H9 (cell line): Measurements from ENCODE around the gene RANBP9. TPM values are rescaled to one million over a fixed set of nuclear protein-coding genes. Genes with fewer than 3 reads are reported as not detected.

Source experiments
- DNase-seq: peaks from one replicate; pipeline ENCODE4 v3.0.0-alpha.2; 2017
- H2AFZ ChIP-seq: one replicate; pipeline ENCODE4 v1.6.1; 2013; ENCODE audit warnings: mild to moderate bottlenecking, low read length, control low read depth, moderate library complexity
- H2AK5ac ChIP-seq: 2 replicates; pipeline ENCODE4 v1.6.1; 2013; ENCODE audit warnings: low read length, control low read depth, mixed read lengths; ENCODE audit not compliant: insufficient read length
- H2BK120ac ChIP-seq: one replicate; pipeline ENCODE4 v1.6.1; 2013; ENCODE audit warnings: low read depth, mild to moderate bottlenecking, low read length, control low read depth, inconsistent platforms; ENCODE audit not compliant: poor library complexity, severe bottlenecking
- H2BK12ac ChIP-seq: 2 replicates; pipeline ENCODE4 v1.6.1; 2013; ENCODE audit warnings: low read length, control low read depth, mixed read lengths, low read depth; ENCODE audit not compliant: insufficient read length
- H2BK15ac ChIP-seq: 2 replicates; pipeline ENCODE4 v1.6.1; 2013; ENCODE audit warnings: low read depth, low read length, control low read depth
- H2BK20ac ChIP-seq: one replicate; pipeline ENCODE4 v1.6.1; 2013; ENCODE audit warnings: low read depth, mild to moderate bottlenecking, low read length, control low read depth, inconsistent platforms; ENCODE audit not compliant: poor library complexity, severe bottlenecking
- H2BK5ac ChIP-seq: 2 replicates; pipeline ENCODE4 v1.6.1; 2013; ENCODE audit warnings: low read length, control low read depth, mixed read lengths; ENCODE audit not compliant: insufficient read length
- H3K14ac ChIP-seq: 2 replicates; pipeline ENCODE4 v1.6.1; 2013; ENCODE audit warnings: low read length, control low read depth; ENCODE audit not compliant: insufficient read depth
- H3K18ac ChIP-seq: 2 replicates; pipeline ENCODE4 v1.6.1; 2013; ENCODE audit warnings: low read depth, mild to moderate bottlenecking, mixed read lengths, low read length, control low read depth; ENCODE audit not compliant: insufficient read length
- H3K23ac ChIP-seq: 2 replicates; pipeline ENCODE4 v1.6.1; 2013; ENCODE audit warnings: low read length, control low read depth, mixed read lengths, low read depth; ENCODE audit not compliant: insufficient read length
- H3K23me2 ChIP-seq: 2 replicates; pipeline ENCODE4 v1.6.1; 2013; ENCODE audit warnings: low read depth, mild to moderate bottlenecking, mixed read lengths, low read length, control low read depth; ENCODE audit not compliant: insufficient read length, poor library complexity, severe bottlenecking
- H3K27ac ChIP-seq: 2 replicates; pipeline ENCODE4 v1.5.1; 2013; ENCODE audit warnings: low read length, control low read depth, mixed read lengths, low read depth; ENCODE audit not compliant: insufficient read length
- H3K27me3 ChIP-seq: 2 replicates; pipeline ENCODE4 v1.6.1; 2013; ENCODE audit warnings: low read length, control low read depth, inconsistent platforms; ENCODE audit not compliant: insufficient read depth
- H3K4ac ChIP-seq: 2 replicates; pipeline ENCODE4 v1.6.1; 2013; ENCODE audit warnings: low read depth, mild to moderate bottlenecking, control low read depth, inconsistent platforms, low read length, moderate library complexity
- H3K4me1 ChIP-seq: 2 replicates; pipeline ENCODE4 v1.6.1; 2013; ENCODE audit warnings: low read length, control low read depth, inconsistent platforms; ENCODE audit not compliant: insufficient read depth
- H3K4me2 ChIP-seq: 2 replicates; pipeline ENCODE4 v1.6.1; 2013; ENCODE audit warnings: low read length, control low read depth, mixed read lengths; ENCODE audit not compliant: insufficient read length, insufficient read depth
- H3K56ac ChIP-seq: 2 replicates; pipeline ENCODE4 v1.6.1; 2013; ENCODE audit warnings: low read depth, mild to moderate bottlenecking, mixed read lengths, low read length, control low read depth; ENCODE audit not compliant: insufficient read length
- H3K79me1 ChIP-seq: 2 replicates; pipeline ENCODE4 v1.6.1; 2013; ENCODE audit warnings: low read depth, mild to moderate bottlenecking, moderate library complexity, low read length, control low read depth, inconsistent platforms; ENCODE audit not compliant: insufficient read depth, poor library complexity, severe bottlenecking
- H3K79me2 ChIP-seq: 2 replicates; pipeline ENCODE4 v1.6.1; 2013; ENCODE audit warnings: low read length, control low read depth, inconsistent platforms; ENCODE audit not compliant: insufficient read depth
- H3K9ac ChIP-seq: 2 replicates; pipeline ENCODE4 v1.6.1; 2013; ENCODE audit warnings: low read length, control low read depth, mixed read lengths; ENCODE audit not compliant: insufficient read length; ENCODE audit errors: extremely low read depth
- H3K9me3 ChIP-seq: one replicate; pipeline ENCODE4 v1.6.1; 2013; ENCODE audit warnings: low read depth, low read length, inconsistent platforms; ENCODE audit not compliant: control insufficient read depth
- H3T11ph ChIP-seq: one replicate; pipeline ENCODE4 v1.6.1; 2013; ENCODE audit warnings: mild to moderate bottlenecking, low read length, control low read depth, inconsistent platforms
- H4K20me1 ChIP-seq: one replicate; pipeline ENCODE4 v1.6.1; 2013; ENCODE audit not compliant: control insufficient read depth, insufficient read length, insufficient read depth
- H4K5ac ChIP-seq: 2 replicates; pipeline ENCODE4 v1.6.1; 2013; ENCODE audit warnings: low read depth, mild to moderate bottlenecking, mixed read lengths, low read length, control low read depth; ENCODE audit not compliant: insufficient read length
- H4K8ac ChIP-seq: replicated peaks from 2 replicates; pipeline ENCODE4 v1.6.1; 2013; ENCODE audit warnings: low read length, control low read depth, mixed read lengths, low read depth; ENCODE audit not compliant: insufficient read length
- H4K91ac ChIP-seq: 2 replicates; pipeline ENCODE4 v1.6.1; 2013; ENCODE audit warnings: low read depth, mild to moderate bottlenecking, moderate library complexity, mixed read lengths, low read length, control low read depth; ENCODE audit not compliant: insufficient read length
- H3K27ac Mint-ChIP-seq, 3 experiments: 2 replicates in 2 of 3; 3 replicates in 1 of 3; pipeline ENCODE4 v1.8.0; 2020 to 2021; ENCODE audit warnings: mixed read lengths in 3 of 3, mild to moderate bottlenecking in 1 of 3, moderate library complexity in 1 of 3
- H3K27me3 Mint-ChIP-seq: 2 replicates; pipeline ENCODE4 v1.8.0; 2021; ENCODE audit warnings: low read depth, mild to moderate bottlenecking, moderate library complexity, mixed read lengths
- H3K36me3 Mint-ChIP-seq, 3 experiments: 2 replicates in 2 of 3; 3 replicates in 1 of 3; pipeline ENCODE4 v1.8.0; 2020 to 2021; ENCODE audit warnings: low read depth in 3 of 3, mixed read lengths in 3 of 3; ENCODE audit not compliant: insufficient read depth in 1 of 3
- H3K4me1 Mint-ChIP-seq, 2 experiments: 2 replicates each; pipeline ENCODE4 v1.8.0; 2020; ENCODE audit warnings: mixed read lengths in 2 of 2
- H3K4me3 Mint-ChIP-seq, 2 experiments: 2 replicates in 1 of 2; 3 replicates in 1 of 2; pipeline ENCODE4 v1.8.0; 2020 to 2021; ENCODE audit warnings: mild to moderate bottlenecking in 2 of 2, mixed read lengths in 2 of 2, moderate library complexity in 1 of 2
- H3K9me3 Mint-ChIP-seq, 2 experiments: 2 replicates in 1 of 2; 3 replicates in 1 of 2; pipeline ENCODE4 v1.8.0; 2020; ENCODE audit warnings: mild to moderate bottlenecking in 2 of 2, mixed read lengths in 2 of 2, moderate library complexity in 1 of 2
- CTCF ChIP-seq: fragments of 200-600 bp; sonication (generic); conservative IDR thresholded peaks from 3 replicates; pipeline ENCODE4 v1.8.0; 2021; ENCODE audit warnings: antibody characterized with exemption, mild to moderate bottlenecking
- WGBS: extraction: QIAGEN DNeasy Blood & Tissue Kit; methylation state at CpG from one replicate; pipeline ENCODE4 v1.1.7; 2013; ENCODE audit warnings: missing lambda C conversion rate, low lambda C conversion rate, mixed read lengths; ENCODE audit not compliant: insufficient read length; ENCODE audit errors: extremely low coverage; 5-methylcytosine and 5-hydroxymethylcytosine counted together
- total RNA-seq: library from RNA; stranded (reverse); gene quantifications from 2 replicates; pipeline ENCODE4 v1.2.1, GENCODE V29; 2021

Gene RANBP9
- total RNA-seq, 1 experiment from 2014 or later = 37.2 TPM

DNA sequence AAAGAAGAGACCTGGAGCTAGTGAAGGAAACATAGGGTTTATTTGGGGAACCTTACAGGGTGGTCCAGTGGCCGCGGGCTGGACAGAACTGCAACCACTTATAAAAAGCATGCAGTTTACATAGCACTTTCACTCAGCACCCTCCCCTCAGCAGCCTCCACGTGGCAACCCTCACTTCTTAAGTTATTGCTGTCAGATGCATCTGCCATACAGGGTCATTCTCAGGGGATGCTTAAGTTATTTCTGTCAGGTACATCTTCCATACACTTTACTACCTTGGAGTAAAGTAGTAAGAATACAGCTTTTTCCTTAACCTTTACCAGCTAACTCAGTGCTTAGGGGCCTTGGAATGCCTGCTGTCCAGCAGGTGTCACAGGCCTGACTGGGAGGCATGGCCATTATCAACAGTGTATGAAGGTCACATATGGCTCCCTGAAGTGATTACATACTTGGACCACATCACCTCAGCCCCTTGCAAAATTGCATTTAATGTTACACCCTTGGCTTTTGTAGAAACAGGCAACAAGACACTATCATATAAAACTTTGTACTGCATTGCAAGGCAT is 98.5 kb downstream of the RANBP9 start:
- Histone ChIP-seq H2BK12ac (no peak overlapping the region), H3K4me1 (no peaks in the 10 kb centered on the region), H3K56ac (no peak overlapping the region), H3K4ac (no peak overlapping the region), H2AK5ac (no peak overlapping the region), H2BK5ac (no peak overlapping the region), H3K4me2 (no peak overlapping the region), H4K20me1 (no peaks in the 10 kb centered on the region), H3K79me1 (peaks cover 3% of the 10 kb centered on the region), H2AFZ (no peak overlapping the region), H3T11ph (no peak overlapping the region), H3K23me2 (peaks cover 8% of the 10 kb centered on the region), H3K79me2 (peaks cover 4% of the 10 kb centered on the region; the same call in 1 of the 2 replicates), H3K27me3 (no peaks in the 10 kb centered on the region), H4K8ac (no peak overlapping the region), H2BK20ac (no peak overlapping the region), H3K27ac (no peak overlapping the region), H3K18ac (no peak overlapping the region), H2BK120ac (no peak overlapping the region), H3K23ac (no peak overlapping the region), H2BK15ac (no peak overlapping the region), H4K91ac (no peak overlapping the region), H3K14ac (no peak overlapping the region), H3K9ac (no peak overlapping the region), H4K5ac (no peak overlapping the region), H3K9me3 (no peaks in the 10 kb centered on the region)
- TF ChIP-seq CTCF = no peak
- Mint-ChIP-seq H3K27me3 (peaks cover 3% of the 10 kb centered on the region; the same call in 1 of the 2 replicates), H3K9me3 (no peaks in the 10 kb centered on the region; a peak in 1 of 5 replicates), H3K4me1 (peaks cover 18 to 24% of the 10 kb centered on the region in 2 experiments), H3K4me3 (peak overlapping the region in 1 of 2 experiments; percentile 27; a peak in 2 of 5 replicates), H3K36me3 (peaks cover 5 to 31% (median 16%) of the 10 kb centered on the region in 3 experiments; a peak in 6 of 7 replicates), H3K27ac (no peak overlapping the region)
- no peak for DNase-seq
- no CpG with 5 or more reads among the region's 3 CpGs for WGBS
